ENCODE data around the gene RCAN3. TPM values are rescaled to one million over a fixed set of nuclear protein-coding genes. Genes with fewer than 3 reads are reported as not detected.

Gene RCAN3
- total and polyA plus RNA-seq, 9 of the 15 experiments (the other 6 are each of a cell fraction or from before 2014, with no cell fraction given) = 0.10 to 1.4 (median 0.43) TPM

GRCh38 chr1:24503059-24503751 is 569 bp downstream of the RCAN3 start:
- no peak overlapping the region for H3K27ac ChIP-seq (ENCODE audit: extremely low read depth, low read depth, low read length)
- TF ChIP-seq SRSF3 (IDR thresholded peaks at IDR 0.05; ENCODE audit: insufficient read depth, low read length) (no peak), ZNF740 (CRISPR knock-in tag; IDR thresholded peaks at IDR 0.05) (no peak; the same call in 1 of the 2 replicates), ZNF740 (tag; IDR thresholded peaks at IDR 0.05) (peak in 1 of 2 experiments; percentile 9; a peak in 1 of 4 replicates), VEZF1 (CRISPR knock-in tag; IDR thresholded peaks at IDR 0.05) (peak; percentile 8; the same call in 1 of the 2 replicates), EZH2 (IDR thresholded peaks at IDR 0.05; ENCODE audit: borderline replicate concordance, low read depth, low read length) (peak; percentile 85; the same call in 1 of the 2 replicates), CBX8 (IDR thresholded peaks at IDR 0.05; ENCODE audit: borderline replicate concordance, extremely low read depth, low read depth, low read length, poor library complexity, severe bottlenecking) (peak; percentile 24), CBX2 (IDR thresholded peaks at IDR 0.05; ENCODE audit: insufficient read depth, low read length, poor library complexity, severe bottlenecking) (peak; percentile 86), KDM5B (IDR thresholded peaks at IDR 0.05; ENCODE audit: insufficient replicate concordance, low read depth, low read length) (peak; percentile 40), TAF1 (IDR thresholded peaks at IDR 0.05; ENCODE audit: control insufficient read depth, extremely low read depth, insufficient read depth, low read length, severe bottlenecking) (peak; percentile 14), YBX1 (IDR thresholded peaks at IDR 0.05) (no peak), ETV1 (tag; conservative IDR thresholded peaks at IDR 0.05; ENCODE audit: low read depth) (0 out of 2 replicates have a peak, but pooled peaks have one; percentile 7), ARID2 (IDR thresholded peaks at IDR 0.05) (no peak), TCF15 (CRISPR knock-in tag; IDR thresholded peaks at IDR 0.05) (no peak), MCM5 (IDR thresholded peaks at IDR 0.05; ENCODE audit: low read depth) (no peak), ZNF384 (IDR thresholded peaks at IDR 0.05; ENCODE audit: low read depth, low read length) (peak; percentile 68)
- no peak for ATAC-seq
- POLR2A ChIA-PET = interaction anchor here (0.8 to 1.3 kb wide), 3 partner anchors 12 to 84 kb away, joined by 3 to 5 read pairs (median 3); no protein-coding TSS in a partner anchor
- 0 out of 2 replicates have a peak, but pooled peaks cover 3% of the 10 kb centered on the region for H4K20me1 ChIP-seq (replicated peaks; ENCODE audit: control insufficient read depth, insufficient read depth, low read length)
- no peaks in the 10 kb centered on the region for H3K36me3 ChIP-seq (ENCODE audit: control insufficient read depth, insufficient read depth, low read length)
- H3K9ac ChIP-seq (ENCODE audit: insufficient read depth in 1 of 2, low read depth in 2 of 2, low read length in 2 of 2) = peak overlapping the region in 1 of 2 experiments; percentile 85; a peak in 2 of 4 replicates
- H3K4me3 ChIP-seq = peak overlapping the region; percentile 67
- peak overlapping the region; percentile 59 for H2AFZ ChIP-seq (ENCODE audit: low read depth, low read length)
- H3K9me1 ChIP-seq (ENCODE audit: control insufficient read depth, insufficient read depth, low read length) = no peaks in the 10 kb centered on the region
- H3K4me2 ChIP-seq (ENCODE audit: insufficient read depth, low read length) = peak overlapping the region; percentile 67
- intact Hi-C loops (cut with micrococcal nuclease) (loop anchor here (5.0 kb wide), 1 partner anchor 86 kb away; the partner anchor contains the start of gene NIPAL3), in situ Hi-C loops (cut with MboI) (no loop called here)
- no peaks in the 10 kb centered on the region for H3K79me2 ChIP-seq (ENCODE audit: control insufficient read depth, insufficient read depth, low read length)
- no peaks in the 10 kb centered on the region for H3K9me3 ChIP-seq (replicated peaks; ENCODE audit: control insufficient read depth, insufficient read depth, low read depth, low read length)
- WGBS (ENCODE audit: insufficient coverage, low coverage, missing lambda C conversion rate) = 11% methylated on average over 18 of the region's 53 CpGs
- BruUV-seq (replicated peaks) = no TSS peak
- H3K4me1 ChIP-seq (replicated peaks in 1 of 2; ENCODE audit: control insufficient read depth in 2 of 2, insufficient read depth in 2 of 2, low read length in 2 of 2) = peaks cover 22% of the 10 kb centered on the region in 2 experiments
- CTCF ChIA-PET (ENCODE audit: low intra/inter-chr PET ratio) = no interaction called here
- FAIRE-seq = no peak
- peaks cover 34 to 44% of the 10 kb centered on the region in 2 experiments for H3K27me3 ChIP-seq (ENCODE audit: control insufficient read depth in 2 of 2, insufficient read depth in 2 of 2, low read length in 2 of 2)
- no peak for DNase-seq (ENCODE audit: extremely low read depth in 1 of 4, low spot score in 3 of 4)

Data from K562 (cell line).